ENCODE data around the gene ITSN2. TPM values are rescaled to one million over a fixed set of nuclear protein-coding genes. Genes with fewer than 3 reads are reported as not detected.

The ITSN2 gene
- total RNA-seq, 1 experiment from 2014 or later: 19.8 TPM

DNA sequence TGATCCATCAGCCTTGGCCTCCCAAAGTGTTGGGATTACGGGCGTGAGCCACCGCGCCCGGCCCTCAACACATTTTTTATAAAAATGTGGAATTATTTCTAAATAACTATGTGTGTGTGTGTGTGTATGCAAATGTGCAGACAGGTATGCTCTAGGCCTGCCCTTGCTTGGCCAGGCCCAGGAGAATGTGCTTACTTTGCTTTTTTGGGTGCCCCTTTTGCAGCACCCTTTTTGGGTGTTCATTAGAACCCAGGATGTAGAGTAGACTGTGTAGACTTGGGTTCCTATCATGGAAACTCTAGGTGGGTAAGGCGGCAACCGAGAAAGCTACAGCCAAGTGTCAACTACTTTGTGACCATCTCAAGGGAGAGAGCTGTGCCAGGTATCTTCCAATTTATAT, 11.7 kb upstream of the ITSN2 start:
- ChIA-PET CTCF (interaction anchor here (1.9 kb wide), 1 partner anchor 445 kb away, joined by 4 read pairs; the partner anchor contains the start of gene ATAD2B), POLR2A (interaction anchor here (0.6 kb wide), 1 partner anchor 282 kb away, joined by 8 read pairs; no protein-coding TSS in a partner anchor)
- ATAC-seq (no peak), DNase-seq (ENCODE audit: low spot score) (no peak)
- no peak overlapping the region for H3K27ac Mint-ChIP-seq
- TF ChIP-seq PRRX2 (CRISPR knock-in tag; IDR thresholded peaks at IDR 0.05) (no peak), ATF1 (CRISPR knock-in tag; IDR thresholded peaks at IDR 0.05) (no peak), GABPB1 (CRISPR knock-in tag; IDR thresholded peaks at IDR 0.05) (no peak), CBFB (CRISPR knock-in tag; IDR thresholded peaks at IDR 0.05; ENCODE audit: low read depth) (no peak), GTF2I (CRISPR knock-in tag; conservative IDR thresholded peaks at IDR 0.05) (no peak), TEAD1 (CRISPR knock-in tag; IDR thresholded peaks at IDR 0.05) (no peak), TP53 (CRISPR knock-in tag; IDR thresholded peaks at IDR 0.05) (no peak), IRF2 (CRISPR knock-in tag; IDR thresholded peaks at IDR 0.05; ENCODE audit: borderline replicate concordance, low read depth) (no peak), ELF4 (CRISPR knock-in tag; IDR thresholded peaks at IDR 0.05; ENCODE audit: low read depth) (no peak)
- TF ChIP-seq, protein P1, sequence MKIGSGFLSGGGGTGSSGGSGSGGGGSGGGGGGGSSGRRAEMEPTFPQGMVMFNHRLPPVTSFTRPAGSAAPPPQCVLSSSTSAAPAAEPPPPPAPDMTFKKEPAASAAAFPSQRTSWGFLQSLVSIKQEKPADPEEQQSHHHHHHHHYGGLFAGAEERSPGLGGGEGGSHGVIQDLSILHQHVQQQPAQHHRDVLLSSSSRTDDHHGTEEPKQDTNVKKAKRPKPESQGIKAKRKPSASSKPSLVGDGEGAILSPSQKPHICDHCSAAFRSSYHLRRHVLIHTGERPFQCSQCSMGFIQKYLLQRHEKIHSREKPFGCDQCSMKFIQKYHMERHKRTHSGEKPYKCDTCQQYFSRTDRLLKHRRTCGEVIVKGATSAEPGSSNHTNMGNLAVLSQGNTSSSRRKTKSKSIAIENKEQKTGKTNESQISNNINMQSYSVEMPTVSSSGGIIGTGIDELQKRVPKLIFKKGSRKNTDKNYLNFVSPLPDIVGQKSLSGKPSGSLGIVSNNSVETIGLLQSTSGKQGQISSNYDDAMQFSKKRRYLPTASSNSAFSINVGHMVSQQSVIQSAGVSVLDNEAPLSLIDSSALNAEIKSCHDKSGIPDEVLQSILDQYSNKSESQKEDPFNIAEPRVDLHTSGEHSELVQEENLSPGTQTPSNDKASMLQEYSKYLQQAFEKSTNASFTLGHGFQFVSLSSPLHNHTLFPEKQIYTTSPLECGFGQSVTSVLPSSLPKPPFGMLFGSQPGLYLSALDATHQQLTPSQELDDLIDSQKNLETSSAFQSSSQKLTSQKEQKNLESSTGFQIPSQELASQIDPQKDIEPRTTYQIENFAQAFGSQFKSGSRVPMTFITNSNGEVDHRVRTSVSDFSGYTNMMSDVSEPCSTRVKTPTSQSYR (CRISPR knock-in tag; IDR thresholded peaks at IDR 0.05): no peak
- TF ChIP-seq, protein P2, sequence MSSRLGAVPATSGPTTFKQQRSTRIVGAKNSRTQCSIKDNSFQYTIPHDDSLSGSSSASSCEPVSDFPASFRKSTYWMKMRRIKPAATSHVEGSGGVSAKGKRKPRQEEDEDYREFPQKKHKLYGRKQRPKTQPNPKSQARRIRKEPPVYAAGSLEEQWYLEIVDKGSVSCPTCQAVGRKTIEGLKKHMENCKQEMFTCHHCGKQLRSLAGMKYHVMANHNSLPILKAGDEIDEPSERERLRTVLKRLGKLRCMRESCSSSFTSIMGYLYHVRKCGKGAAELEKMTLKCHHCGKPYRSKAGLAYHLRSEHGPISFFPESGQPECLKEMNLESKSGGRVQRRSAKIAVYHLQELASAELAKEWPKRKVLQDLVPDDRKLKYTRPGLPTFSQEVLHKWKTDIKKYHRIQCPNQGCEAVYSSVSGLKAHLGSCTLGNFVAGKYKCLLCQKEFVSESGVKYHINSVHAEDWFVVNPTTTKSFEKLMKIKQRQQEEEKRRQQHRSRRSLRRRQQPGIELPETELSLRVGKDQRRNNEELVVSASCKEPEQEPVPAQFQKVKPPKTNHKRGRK (CRISPR knock-in tag; IDR thresholded peaks at IDR 0.05; ENCODE audit: borderline replicate concordance): no peak
- TF ChIP-seq, protein P3, sequence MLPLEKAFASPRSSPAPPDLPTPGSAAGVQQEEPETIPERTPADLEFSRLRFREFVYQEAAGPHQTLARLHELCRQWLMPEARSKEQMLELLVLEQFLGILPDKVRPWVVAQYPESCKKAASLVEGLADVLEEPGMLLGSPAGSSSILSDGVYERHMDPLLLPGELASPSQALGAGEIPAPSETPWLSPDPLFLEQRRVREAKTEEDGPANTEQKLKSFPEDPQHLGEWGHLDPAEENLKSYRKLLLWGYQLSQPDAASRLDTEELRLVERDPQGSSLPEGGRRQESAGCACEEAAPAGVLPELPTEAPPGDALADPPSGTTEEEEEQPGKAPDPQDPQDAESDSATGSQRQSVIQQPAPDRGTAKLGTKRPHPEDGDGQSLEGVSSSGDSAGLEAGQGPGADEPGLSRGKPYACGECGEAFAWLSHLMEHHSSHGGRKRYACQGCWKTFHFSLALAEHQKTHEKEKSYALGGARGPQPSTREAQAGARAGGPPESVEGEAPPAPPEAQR (CRISPR knock-in tag; IDR thresholded peaks at IDR 0.05): no peak
- TF ChIP-seq, protein P4, sequence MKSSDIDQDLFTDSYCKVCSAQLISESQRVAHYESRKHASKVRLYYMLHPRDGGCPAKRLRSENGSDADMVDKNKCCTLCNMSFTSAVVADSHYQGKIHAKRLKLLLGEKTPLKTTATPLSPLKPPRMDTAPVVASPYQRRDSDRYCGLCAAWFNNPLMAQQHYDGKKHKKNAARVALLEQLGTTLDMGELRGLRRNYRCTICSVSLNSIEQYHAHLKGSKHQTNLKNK (CRISPR knock-in tag; IDR thresholded peaks at IDR 0.05): no peak
- TF ChIP-seq, protein P5, sequence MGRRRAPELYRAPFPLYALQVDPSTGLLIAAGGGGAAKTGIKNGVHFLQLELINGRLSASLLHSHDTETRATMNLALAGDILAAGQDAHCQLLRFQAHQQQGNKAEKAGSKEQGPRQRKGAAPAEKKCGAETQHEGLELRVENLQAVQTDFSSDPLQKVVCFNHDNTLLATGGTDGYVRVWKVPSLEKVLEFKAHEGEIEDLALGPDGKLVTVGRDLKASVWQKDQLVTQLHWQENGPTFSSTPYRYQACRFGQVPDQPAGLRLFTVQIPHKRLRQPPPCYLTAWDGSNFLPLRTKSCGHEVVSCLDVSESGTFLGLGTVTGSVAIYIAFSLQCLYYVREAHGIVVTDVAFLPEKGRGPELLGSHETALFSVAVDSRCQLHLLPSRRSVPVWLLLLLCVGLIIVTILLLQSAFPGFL (CRISPR knock-in tag; IDR thresholded peaks at IDR 0.05; ENCODE audit: borderline replicate concordance): no peak
- TF ChIP-seq, protein P6, sequence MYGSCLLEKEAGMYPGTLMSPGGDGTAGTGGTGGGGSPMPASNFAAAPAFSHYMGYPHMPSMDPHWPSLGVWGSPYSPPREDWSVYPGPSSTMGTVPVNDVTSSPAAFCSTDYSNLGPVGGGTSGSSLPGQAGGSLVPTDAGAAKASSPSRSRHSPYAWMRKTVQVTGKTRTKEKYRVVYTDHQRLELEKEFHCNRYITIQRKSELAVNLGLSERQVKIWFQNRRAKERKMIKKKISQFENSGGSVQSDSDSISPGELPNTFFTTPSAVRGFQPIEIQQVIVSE (CRISPR knock-in tag; IDR thresholded peaks at IDR 0.05; ENCODE audit: borderline replicate concordance): no peak
- TF ChIP-seq, protein P7, sequence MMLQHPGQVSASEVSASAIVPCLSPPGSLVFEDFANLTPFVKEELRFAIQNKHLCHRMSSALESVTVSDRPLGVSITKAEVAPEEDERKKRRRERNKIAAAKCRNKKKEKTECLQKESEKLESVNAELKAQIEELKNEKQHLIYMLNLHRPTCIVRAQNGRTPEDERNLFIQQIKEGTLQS (CRISPR knock-in tag; conservative IDR thresholded peaks at IDR 0.05): no peak
- H3K4me1 Mint-ChIP-seq: no peaks in the 10 kb centered on the region
- no peaks in the 10 kb centered on the region for H3K36me3 Mint-ChIP-seq
- H3K9me3 Mint-ChIP-seq: no peaks in the 10 kb centered on the region
- no peaks in the 10 kb centered on the region for H3K27me3 Mint-ChIP-seq (ENCODE audit: low read depth)
- no peak overlapping the region for H3K4me3 Mint-ChIP-seq

DNA sequence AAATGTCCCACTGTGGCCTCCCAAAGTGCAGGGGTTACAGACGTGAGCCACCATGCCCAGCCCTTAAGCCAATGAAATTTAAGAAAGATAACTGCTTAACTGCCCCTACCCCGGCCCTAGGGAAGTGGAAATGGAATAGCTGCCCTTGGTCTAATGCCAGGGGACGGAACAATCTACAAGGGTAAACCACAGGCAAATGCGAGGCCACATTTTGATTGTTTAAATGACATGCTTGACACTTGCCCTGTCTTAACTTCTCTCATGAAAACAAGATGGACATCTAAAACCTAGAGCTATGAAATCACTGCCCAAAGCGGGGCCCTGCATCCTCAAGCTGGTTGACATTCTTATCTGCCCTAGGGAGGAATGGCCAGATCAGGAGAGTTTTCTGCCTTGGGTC, 5.5 kb upstream of the ITSN2 start:
- H3K27ac Mint-ChIP-seq: no peak overlapping the region
- H3K4me3 Mint-ChIP-seq: no peak overlapping the region
- peaks cover 14% of the 10 kb centered on the region for H3K27me3 Mint-ChIP-seq (ENCODE audit: low read depth)
- no peak for DNase-seq (ENCODE audit: low spot score)
- no peaks in the 10 kb centered on the region for H3K36me3 Mint-ChIP-seq
- peaks cover 5% of the 10 kb centered on the region for H3K4me1 Mint-ChIP-seq
- CTCF ChIA-PET: no interaction called here
- H3K9me3 Mint-ChIP-seq: no peaks in the 10 kb centered on the region
- ATAC-seq: no peak
- POLR2A ChIA-PET: no interaction called here
- TF ChIP-seq, protein P8, sequence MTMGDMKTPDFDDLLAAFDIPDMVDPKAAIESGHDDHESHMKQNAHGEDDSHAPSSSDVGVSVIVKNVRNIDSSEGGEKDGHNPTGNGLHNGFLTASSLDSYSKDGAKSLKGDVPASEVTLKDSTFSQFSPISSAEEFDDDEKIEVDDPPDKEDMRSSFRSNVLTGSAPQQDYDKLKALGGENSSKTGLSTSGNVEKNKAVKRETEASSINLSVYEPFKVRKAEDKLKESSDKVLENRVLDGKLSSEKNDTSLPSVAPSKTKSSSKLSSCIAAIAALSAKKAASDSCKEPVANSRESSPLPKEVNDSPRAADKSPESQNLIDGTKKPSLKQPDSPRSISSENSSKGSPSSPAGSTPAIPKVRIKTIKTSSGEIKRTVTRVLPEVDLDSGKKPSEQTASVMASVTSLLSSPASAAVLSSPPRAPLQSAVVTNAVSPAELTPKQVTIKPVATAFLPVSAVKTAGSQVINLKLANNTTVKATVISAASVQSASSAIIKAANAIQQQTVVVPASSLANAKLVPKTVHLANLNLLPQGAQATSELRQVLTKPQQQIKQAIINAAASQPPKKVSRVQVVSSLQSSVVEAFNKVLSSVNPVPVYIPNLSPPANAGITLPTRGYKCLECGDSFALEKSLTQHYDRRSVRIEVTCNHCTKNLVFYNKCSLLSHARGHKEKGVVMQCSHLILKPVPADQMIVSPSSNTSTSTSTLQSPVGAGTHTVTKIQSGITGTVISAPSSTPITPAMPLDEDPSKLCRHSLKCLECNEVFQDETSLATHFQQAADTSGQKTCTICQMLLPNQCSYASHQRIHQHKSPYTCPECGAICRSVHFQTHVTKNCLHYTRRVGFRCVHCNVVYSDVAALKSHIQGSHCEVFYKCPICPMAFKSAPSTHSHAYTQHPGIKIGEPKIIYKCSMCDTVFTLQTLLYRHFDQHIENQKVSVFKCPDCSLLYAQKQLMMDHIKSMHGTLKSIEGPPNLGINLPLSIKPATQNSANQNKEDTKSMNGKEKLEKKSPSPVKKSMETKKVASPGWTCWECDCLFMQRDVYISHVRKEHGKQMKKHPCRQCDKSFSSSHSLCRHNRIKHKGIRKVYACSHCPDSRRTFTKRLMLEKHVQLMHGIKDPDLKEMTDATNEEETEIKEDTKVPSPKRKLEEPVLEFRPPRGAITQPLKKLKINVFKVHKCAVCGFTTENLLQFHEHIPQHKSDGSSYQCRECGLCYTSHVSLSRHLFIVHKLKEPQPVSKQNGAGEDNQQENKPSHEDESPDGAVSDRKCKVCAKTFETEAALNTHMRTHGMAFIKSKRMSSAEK (CRISPR knock-in tag; IDR thresholded peaks at IDR 0.05; ENCODE audit: borderline replicate concordance): no peak
- TF ChIP-seq ELF4 (CRISPR knock-in tag; IDR thresholded peaks at IDR 0.05; ENCODE audit: low read depth) (no peak), NFE2L1 (CRISPR knock-in tag; IDR thresholded peaks at IDR 0.05) (no peak), ETV6 (CRISPR knock-in tag; IDR thresholded peaks at IDR 0.05) (no peak), NR1H2 (CRISPR knock-in tag; IDR thresholded peaks at IDR 0.05) (no peak)
- TF ChIP-seq, protein P5 (CRISPR knock-in tag; IDR thresholded peaks at IDR 0.05; ENCODE audit: borderline replicate concordance): no peak

All from WTC11 (cell line).